Measurements from ENCODE around the gene RNF38. TPM values are rescaled to one million over a fixed set of nuclear protein-coding genes. Genes with fewer than 3 reads are reported as not detected.
"Not testable (repeated sequence)": the region's sequence is repeated elsewhere in the genome, so short reads cannot be mapped to it uniquely, and the experiment has no call there.

Gene RNF38
- polyA plus RNA-seq, 1 of the 3 experiments (the other 2 are of a cell fraction), result 9.5 TPM

DNA sequence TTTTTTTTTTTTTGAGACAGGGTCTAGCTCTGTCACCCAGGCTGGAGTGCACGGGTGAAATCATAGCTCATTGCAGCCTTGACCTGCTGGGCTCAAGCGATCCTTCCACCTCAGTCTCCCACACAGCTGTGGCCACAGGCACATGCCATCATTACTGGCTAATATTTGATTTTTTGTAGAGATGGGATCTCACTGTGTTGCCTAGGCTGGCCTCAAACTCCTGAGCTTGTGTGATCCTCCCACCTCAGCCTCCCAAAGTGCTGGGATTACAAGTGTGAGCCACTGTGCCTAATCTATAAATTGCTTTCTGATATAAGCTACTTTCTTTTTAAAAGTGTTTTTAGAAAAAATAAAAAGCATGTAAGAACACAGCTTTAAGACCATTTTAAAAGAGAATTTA, 85.3 kb downstream of the RNF38 start (continued):
- TF ChIP-seq ZBTB33 (IDR thresholded peaks at IDR 0.05; ENCODE audit: borderline replicate concordance, low read depth) (no peak), YY1 (IDR thresholded peaks at IDR 0.05; ENCODE audit: low read depth) (no peak), RCOR1 (IDR thresholded peaks at IDR 0.05; ENCODE audit: low read length) (no peak), IRF3 (IDR thresholded peaks at IDR 0.05; ENCODE audit: low read depth, low read length) (no peak)

GRCh38 chr9:36306471-36307306, 93.4 kb downstream of the RNF38 start:
- Histone ChIP-seq H3K36me3 (replicated peaks in 1 of 2; ENCODE audit: control insufficient read depth in 1 of 2, insufficient read depth in 2 of 2, low read length in 1 of 2) (no peaks in the 10 kb centered on the region), H3K9me3 (no peaks in the 10 kb centered on the region), H3K4me3 (ENCODE audit: low read depth in 2 of 2, low read length in 1 of 2) (no peak overlapping the region), H3F3A (replicated peaks; ENCODE audit: insufficient read depth) (no peaks in the 10 kb centered on the region), H2AFZ (ENCODE audit: low read depth) (no peak overlapping the region), H3K27me3 (ENCODE audit: insufficient read depth) (no peaks in the 10 kb centered on the region), H3K9me2 (no peaks in the 10 kb centered on the region), H3K4me2 (no peak overlapping the region), H3K27ac (ENCODE audit: low read depth in 2 of 2, low read length in 1 of 2) (no peak overlapping the region), H3K4me1 (ENCODE audit: control insufficient read depth in 1 of 2, insufficient read depth in 2 of 2, low read depth in 1 of 2, low read length in 1 of 2) (no peaks in the 10 kb centered on the region), H4K20me1 (ENCODE audit: insufficient read depth) (no peaks in the 10 kb centered on the region), H3K79me2 (ENCODE audit: insufficient read depth) (no peaks in the 10 kb centered on the region), H3K9ac (no peak overlapping the region)
- CTCF ChIA-PET, result interaction anchor here (1.0 to 1.2 kb wide), 2 partner anchors 22 to 144 kb away, joined by 4 to 5 read pairs; no protein-coding TSS in a partner anchor
- DNase-seq, result no peak
- POLR2A ChIA-PET, result no interaction called here
- 80% methylated on average over 8 of the region's 8 CpGs for WGBS (ENCODE audit: low lambda C conversion rate)
- TF ChIP-seq CHD2 (IDR thresholded peaks at IDR 0.05; ENCODE audit: low read length, partially characterized antibody) (no peak), USF1 (IDR thresholded peaks at IDR 0.05; ENCODE audit: borderline replicate concordance, low read depth) (no peak), POLR2AphosphoS5 (IDR thresholded peaks at IDR 0.05; ENCODE audit: low read depth, low read length) (no peak), ZBTB33 (IDR thresholded peaks at IDR 0.05; ENCODE audit: borderline replicate concordance, low read depth) (no peak), GABPA (IDR thresholded peaks at IDR 0.05; ENCODE audit: low read depth) (no peak), SIN3A (IDR thresholded peaks at IDR 0.05; ENCODE audit: borderline replicate concordance, low read depth, low read length) (no peak), TAF1 (IDR thresholded peaks at IDR 0.05; ENCODE audit: borderline replicate concordance, low read depth, low read length) (no peak), EP300 (IDR thresholded peaks at IDR 0.05; ENCODE audit: borderline replicate concordance in 1 of 2, low read depth in 1 of 2, low read length in 1 of 2) (no peak), SMC3 (IDR thresholded peaks at IDR 0.05; ENCODE audit: low read depth, low read length) (no peak), FOSL2 (IDR thresholded peaks at IDR 0.05; ENCODE audit: borderline replicate concordance, low read depth) (no peak), GATA2 (CRISPR knock-in tag; IDR thresholded peaks at IDR 0.05) (no peak)

GRCh38 chr9:36304366-36304765, 95.7 kb downstream of the RNF38 start:
- H3K9me3 ChIP-seq; H2AFZ ChIP-seq (ENCODE audit: low read depth); H3K36me3 ChIP-seq (replicated peaks in 1 of 2; ENCODE audit: control insufficient read depth in 1 of 2, insufficient read depth in 2 of 2, low read length in 1 of 2); H3K27me3 ChIP-seq (ENCODE audit: insufficient read depth); H3K4me1 ChIP-seq (ENCODE audit: control insufficient read depth in 1 of 2, insufficient read depth in 2 of 2, low read depth in 1 of 2, low read length in 1 of 2); H3F3A ChIP-seq (replicated peaks; ENCODE audit: insufficient read depth); H3K4me3 ChIP-seq (ENCODE audit: low read depth in 2 of 2, low read length in 1 of 2); H3K9me2 ChIP-seq; DNase-seq; H3K4me2 ChIP-seq; H3K9ac ChIP-seq; H4K20me1 ChIP-seq (ENCODE audit: insufficient read depth); POLR2A ChIA-PET; H3K27ac ChIP-seq (ENCODE audit: low read depth in 2 of 2, low read length in 1 of 2); H3K79me2 ChIP-seq (ENCODE audit: insufficient read depth): not testable (repeated sequence)
- WGBS (ENCODE audit: low lambda C conversion rate), result 87% methylated on average over 2 of the region's 2 CpGs
- CTCF ChIA-PET, result interaction anchor here (1.2 kb wide), 1 partner anchor 54 kb away, joined by 3 read pairs; no protein-coding TSS in a partner anchor
